Globus pallidus (tissue), 1 donor: ENCODE results near the gene DAW1.
"Not testable (repeated sequence)": the region's sequence is repeated elsewhere in the genome, so short reads cannot be mapped to it uniquely, and the experiment has no call there.

Experiments
- DNase-seq: peaks from one replicate; pipeline ENCODE4 v3.0.0-alpha.2; 2015; ENCODE audit warnings: low spot score

The DAW1 gene, protein sequence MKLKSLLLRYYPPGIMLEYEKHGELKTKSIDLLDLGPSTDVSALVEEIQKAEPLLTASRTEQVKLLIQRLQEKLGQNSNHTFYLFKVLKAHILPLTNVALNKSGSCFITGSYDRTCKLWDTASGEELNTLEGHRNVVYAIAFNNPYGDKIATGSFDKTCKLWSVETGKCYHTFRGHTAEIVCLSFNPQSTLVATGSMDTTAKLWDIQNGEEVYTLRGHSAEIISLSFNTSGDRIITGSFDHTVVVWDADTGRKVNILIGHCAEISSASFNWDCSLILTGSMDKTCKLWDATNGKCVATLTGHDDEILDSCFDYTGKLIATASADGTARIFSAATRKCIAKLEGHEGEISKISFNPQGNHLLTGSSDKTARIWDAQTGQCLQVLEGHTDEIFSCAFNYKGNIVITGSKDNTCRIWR

DNA sequence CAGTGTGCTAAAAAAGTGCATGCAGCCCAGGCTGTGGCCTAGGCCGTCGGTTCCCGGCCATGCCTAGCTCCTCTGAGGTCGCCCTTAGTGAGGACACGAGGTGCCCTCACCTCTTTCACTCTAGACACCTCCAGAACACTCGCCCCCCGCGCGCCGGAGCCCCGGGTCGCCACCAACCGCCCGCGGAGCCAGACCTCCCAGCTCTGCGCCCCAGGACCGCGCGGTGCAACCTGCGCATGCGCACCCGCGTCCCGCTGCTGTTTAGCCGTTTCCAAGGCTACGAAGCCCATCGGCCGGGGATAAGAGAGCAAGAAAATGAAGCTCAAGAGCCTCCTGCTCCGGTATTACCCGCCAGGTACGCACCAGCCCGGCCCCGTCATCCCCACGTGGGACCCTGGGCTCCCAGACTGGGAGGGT lies at the start of gene DAW1:
DAW1 (plus strand) TSS at position 257 of the 417 bp plus-strand sequence; CDS start at position 316, 59 bp downstream.
- DNase-seq = no peak

DNA sequence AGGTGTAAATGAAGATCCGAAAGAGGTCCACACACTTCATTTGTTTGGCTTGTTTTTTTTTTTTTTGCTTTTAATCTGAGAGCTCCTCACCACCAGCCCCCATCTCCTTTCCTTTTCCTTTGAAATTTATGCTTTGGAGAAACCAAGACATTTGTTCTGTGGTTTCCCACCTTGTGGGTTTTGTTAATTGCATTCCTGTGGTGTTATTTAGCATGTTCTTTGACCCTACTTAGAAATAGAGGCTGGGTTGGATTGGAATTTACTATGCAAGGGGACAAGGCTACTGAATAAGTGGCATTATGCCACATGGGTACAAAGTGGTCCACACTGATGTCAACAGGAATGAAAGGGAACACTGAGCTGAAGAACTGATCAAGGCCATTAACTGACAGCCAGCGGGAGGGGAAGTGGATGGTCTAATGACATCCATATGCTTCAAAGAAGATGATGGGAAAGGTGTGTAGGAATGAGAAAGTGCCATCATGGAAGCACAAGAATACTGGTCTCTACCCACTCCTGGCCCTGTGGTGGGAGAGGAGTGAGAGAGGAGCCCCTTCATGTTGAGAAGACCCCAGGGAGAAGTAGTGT lies 48.9 kb upstream of the DAW1 start:
- no peak for DNase-seq

DNA sequence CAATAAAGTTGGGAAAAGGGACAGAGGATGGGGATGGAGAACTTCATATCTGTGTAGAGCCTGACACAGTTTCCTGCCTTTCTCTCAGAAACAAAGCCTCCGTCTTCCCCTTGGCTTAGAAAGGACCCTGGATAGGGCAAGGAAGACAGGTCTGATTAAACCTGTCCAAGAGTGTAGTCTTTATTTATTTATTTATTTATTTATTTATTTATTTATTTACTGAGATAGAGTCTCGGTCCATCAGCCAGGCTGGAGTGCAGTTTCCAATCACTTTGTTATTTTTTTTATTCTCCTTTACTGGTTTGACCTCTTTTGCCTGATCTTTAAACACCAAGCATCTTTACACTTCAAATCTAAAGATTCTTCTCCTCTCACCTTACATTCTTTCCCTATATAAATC lies 47.5 kb upstream of the DAW1 start:
- DNase-seq = no peak

DNA sequence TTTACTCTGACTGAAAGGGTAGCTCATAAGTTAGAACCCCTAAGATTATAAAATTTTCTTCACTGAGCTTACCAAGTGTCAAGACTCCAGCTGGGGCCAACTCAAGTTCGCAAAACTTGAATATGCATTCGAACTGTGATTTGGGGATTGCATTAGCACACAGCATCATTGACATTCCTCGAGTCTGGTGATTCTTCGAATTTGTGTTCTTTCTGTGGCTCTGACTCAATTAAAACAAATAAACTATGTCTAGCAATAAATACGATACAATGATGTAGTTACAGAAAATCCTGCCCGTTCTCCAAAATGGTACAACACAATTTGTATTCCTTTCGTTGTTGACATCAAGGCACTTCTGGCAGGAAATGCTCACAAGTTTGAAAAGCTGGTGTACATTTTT lies 46.7 kb upstream of the DAW1 start:
- DNase-seq = no peak

DNA sequence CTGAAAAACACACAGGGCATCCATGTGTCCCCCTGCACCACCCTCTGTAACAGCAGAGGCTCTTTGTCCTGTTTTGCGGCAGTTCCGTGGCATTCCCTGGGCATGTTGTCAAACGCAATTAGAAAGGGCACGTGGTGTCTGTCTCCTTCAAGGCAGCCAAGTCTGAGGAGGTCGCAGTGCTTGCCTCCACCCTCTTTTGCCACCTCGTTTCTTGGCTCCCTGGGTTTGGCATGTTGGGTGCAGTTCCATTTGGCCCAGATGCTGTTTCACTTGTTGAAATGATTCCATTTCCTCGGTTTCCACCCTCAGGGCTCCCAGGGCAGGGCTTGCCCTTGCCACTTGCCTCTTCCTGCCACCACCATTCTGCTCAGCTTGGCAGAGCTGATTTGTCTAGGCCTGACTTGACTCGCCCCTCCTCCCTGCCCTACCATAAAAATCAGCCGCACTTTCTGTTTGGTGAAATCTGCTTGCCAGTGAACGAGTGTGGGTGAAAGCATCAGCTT lies 45.4 kb upstream of the DAW1 start:
- DNase-seq = peak; percentile 47

DNA sequence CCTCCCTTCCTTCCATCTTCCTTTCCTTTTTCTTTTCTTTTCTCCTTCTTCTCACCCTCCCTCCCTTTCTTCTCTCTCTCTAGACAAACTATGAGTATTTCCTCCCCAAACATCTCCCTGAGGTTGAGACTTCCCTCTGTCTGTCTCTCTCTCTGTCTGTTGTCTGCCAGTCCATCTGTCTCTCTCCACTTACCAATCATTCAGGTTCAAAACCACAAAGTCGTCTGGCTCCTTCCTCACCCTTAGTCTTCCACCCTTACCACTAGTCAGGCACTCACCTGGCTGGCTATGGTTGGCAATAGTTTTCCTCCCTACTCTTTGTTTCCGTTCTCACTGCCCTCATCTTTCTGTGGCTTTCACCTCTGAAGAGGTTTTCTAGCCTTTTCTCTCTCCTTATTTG lies 44.9 kb upstream of the DAW1 start:
- DNase-seq = no peak

DNA sequence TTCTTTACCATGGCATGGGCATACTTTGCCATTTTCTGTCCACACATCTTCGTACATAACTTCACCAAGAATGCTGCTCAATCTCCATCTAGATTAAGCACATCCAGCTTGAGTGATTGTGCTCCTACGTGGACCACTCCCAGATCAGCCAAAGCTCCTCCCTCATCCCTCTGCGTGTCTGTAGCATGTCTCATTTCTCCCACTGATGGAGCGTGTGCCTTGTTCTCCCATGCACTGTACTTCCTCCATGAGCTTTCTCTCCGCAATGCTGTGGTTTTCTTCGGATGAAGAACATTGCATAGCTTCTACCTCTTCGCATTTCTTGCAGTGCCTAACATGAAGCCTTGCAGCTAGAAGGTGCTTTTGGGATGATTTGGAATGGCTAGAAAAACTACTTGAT lies 44.3 kb upstream of the DAW1 start:
- DNase-seq = no peak

DNA sequence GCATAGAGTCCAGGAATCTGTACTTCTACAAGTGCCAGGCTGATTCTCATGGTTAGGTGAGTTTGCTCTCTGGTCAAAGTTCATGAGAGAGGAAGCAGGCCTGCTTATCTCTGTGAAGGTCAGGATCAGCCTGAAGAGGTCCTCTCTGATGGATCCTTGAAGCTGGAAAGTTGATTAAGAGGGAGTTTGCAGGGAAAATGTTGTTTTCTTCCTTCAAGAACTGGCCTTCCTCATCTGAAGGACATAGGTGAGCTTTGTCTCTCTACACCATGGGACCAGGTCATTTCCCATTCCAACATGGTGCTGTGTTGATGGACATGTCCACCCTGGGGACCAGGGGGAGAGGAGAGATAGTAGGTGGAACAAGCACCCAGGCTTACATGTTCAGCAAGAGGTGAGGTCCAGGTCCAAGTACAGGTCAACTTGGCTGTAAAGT lies 42.9 kb upstream of the DAW1 start:
- DNase-seq = no peak

DNA sequence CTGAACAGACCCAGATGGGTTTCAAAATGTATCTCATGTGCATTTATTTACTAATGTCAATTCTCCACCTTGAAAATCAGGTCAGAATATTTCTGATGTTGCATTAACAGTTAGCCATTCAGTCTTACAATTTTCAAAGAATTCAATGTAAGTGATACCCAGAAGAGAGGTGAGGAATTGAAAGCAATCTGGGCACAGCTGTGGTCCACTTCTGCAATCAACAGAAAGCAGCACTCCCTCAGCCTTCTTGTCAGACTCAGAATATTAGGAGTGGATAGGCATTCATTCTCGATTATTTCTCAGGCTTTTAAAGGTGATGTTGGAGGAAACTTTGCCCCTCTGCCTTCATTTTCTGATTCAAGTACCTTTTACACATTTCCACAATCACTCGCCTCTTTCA lies 42.1 kb upstream of the DAW1 start:
- DNase-seq = no peak

DNA sequence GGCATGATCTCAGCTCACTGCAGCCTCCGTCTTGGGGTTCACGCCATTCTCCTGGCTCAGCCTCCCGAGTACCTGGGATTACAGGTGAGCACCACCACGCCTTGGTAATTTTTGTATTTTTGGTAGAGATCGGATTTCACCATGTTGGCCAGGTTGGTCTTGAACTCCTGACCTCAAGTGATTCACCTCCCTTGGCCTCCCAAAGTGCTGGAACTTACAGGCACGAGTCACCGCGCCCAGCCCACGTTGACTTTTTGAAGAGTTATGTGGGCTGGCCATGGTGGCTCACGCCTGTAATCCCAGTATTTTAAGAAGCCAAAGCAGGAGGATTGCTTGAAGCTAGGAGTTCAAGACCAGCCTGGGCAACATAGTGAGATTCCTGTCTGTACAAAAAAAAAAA lies 37.0 kb upstream of the DAW1 start:
- no peak for DNase-seq

DNA sequence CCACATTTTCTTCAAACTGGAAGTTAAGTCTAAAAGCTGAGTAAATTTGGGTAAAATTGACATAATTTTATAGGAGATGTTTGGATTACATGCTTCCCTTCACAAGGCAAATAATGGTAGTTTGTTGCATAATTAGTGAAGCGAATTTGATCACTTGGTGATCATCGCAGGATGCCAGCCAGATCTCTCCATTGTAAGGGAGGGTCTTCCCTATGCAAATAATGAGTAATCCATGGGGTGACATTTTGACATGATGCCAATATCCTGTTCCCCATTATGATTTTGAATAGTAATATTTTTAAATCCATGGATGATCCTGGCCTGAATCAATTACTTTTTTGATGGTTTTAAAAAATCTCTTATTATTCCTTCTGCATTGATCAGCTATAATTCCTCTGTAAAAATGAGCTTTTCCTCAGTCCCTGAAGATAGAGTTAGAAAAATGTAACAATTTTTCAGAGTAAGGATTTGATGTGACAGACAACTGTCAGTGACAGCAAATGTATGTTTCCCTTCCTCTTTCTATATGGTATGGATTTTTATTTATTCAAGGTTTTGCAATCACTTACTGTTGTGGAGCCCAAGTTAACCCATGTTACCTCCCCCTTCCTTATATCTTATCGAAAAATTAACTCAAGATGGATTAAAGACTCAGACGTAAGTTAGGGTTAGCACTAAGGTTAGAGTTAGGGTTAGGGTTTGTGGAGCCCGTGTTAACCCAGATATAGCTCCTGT lies 36.3 kb upstream of the DAW1 start:
- DNase-seq = no peak

DNA sequence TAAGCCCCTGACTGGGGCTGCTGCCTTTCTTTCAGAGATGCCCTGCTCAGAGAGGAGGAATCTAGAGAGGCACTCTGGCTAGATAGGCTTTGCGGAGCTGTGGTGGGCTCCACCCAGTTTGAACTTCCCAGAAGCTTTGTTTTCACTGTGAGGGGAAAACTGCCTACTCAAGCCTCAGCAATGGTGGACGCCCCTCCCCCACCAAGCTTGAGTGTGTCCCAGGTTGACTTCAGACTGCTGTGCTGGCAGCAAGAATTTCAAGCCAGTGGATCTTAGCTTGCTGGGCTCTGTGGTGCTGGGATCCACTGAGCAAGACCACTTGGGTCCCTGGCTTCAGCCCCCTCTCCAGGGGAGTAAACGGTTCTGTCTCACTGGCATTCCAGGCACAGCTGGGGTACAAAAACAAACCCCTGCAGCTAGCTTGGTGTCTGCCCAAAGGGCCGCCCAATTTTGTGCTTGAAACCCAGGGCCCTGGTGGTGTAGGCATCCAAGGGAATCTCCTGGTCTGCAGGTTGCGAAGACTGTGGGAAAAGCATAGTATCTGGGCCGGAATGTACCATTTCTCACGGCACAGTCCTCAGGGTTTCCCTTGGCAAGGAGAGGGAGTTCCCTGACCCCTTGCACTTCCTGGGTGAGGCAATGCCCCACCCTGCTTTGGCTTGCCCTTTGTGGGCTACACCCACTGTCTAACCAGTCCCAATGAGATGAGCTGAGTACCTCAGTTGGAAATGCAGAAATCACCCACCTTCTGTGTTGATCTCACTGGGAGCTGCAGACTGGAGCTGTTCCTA lies 31.9 kb upstream of the DAW1 start:
- not testable (repeated sequence) for DNase-seq

DNA sequence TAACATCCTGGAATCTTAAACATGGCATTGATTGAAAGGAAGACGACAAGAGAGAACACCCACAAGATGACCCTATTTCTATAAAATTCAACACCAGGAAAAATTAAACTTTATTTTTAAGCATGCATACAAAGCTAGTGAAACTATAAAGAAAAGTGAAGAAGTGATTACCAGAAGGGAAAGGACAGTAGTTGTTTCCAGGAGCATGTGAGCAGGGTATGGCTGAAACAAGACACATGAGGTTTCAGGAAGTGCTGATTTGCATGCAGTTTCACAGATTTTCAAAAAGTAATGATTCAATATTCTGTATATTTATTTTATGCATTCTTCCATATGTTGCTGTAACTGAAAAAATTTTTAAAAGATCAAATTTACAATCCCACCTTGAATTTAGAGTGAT lies 24.6 kb upstream of the DAW1 start:
- no peak for DNase-seq

DNA sequence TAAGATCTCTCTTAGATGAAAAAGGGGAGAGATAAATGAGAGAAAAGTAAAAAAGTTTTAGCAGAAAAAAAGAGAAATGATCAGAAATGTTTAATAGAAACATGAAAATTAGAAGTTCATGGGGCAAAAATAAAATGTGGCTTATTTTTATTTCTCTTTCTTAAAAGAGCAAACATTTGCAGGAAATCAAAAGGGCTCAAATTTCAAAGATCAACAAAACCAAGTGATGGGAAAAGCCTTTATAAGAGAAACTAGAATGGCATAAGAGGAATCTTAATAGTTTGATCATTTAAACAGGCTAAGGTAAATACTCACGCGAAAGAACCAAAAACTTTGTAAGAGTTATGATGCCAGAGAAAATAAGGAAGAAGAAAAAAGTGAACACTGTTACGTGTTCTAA lies 23.3 kb upstream of the DAW1 start:
- DNase-seq = no peak

DNA sequence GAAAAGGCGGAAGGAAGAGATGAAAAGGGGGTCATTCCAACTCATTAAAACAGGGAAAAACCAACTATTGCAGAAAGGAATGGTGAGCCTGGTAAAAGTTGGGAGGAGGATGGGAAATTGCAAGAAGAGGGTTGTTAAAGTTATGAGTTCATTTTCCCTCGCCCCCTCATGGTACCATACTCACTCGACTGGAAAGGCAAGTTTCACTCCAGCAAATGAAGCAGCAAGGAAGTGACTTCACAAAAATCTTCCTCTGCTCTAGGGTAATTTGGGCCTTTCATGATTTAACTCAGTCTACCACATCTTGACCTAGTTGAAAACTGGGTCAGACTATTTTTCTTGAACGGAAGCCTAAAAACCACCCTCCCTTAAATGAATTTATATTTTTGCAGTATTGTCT lies 22.8 kb upstream of the DAW1 start:
- DNase-seq = no peak

DNA sequence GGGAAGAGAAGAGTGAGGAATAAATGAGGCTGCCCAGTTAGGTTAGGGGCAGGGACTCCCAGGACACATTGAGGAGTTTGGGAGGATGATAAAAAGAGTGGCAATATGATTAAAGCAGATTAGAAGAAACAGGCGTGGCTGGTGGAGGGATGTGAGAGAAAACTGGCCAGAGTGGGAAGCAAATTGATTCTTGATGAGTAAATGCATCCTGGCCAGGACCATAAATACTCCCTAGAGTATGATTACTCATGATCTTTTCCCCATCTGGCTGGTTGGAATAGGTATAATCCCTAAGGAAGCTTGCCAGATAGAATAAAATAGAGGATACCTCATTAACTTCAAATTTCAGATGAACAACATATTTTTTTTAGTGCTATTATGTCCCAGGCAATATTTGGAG lies 21.5 kb upstream of the DAW1 start:
- DNase-seq = no peak

DNA sequence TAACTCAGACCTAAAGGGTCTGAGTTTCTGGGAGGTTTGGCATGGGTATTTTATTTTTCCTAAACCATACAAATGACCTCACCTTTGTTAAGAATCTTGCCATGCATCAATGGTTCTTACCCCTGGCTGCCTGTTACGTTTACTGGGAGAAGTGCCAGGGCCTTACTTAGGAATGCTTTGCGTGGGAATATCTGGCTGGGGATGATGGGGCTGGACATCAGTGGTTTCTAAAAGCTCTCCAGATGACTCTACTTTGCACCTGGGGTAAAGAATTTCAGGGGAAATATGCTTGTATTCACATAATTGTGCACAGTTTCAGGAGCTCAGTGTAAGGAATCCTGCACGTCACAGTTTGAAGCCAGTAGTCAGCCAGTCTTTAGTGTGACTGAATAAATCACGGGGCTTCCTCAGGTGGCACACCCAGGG lies 18.2 kb upstream of the DAW1 start:
- DNase-seq = no peak

DNA sequence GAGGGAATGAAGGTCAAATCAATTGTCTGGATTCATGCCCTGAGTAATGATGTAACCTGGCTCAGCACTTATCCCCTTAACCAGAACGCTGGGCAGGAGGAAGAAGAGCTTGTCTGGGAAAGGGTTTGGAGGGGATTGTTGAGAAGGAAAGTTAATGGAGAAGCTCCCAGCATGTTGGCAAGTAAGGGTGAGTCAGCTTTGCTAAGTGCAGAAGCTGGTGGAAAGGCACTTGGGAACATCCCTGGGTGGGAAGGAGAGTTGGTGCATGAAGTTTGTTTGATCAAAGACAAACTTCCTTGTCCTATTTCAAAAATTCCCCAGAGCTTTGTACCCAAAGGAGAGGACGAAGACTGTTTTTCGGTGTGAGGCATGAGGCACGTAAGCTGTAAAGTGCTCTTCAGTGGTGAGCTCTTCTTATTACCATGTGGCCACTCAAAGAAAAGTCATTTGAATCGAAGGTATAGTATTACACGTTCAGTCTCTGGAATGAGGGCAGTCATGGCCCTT lies 17.6 kb upstream of the DAW1 start:
- DNase-seq = no peak

DNA sequence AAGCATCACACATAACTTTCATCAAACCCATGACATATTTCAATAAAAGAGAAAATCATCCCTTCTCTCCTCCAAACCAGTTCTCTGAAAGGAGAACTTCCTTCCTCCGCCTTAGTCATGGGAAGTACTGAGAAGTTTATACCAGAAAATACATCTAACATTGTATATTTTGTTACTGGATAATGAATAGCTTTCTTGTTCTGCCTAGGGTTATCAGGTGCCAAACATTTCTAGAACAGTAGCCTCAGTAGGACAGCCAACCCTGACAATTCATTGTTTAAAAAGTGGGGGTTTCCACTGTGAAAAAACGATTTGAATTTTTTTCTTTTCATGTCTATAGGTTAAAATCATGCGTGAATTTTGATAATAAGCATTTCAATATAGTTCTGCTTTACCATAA lies 16.0 kb upstream of the DAW1 start:
- peak; percentile 31 for DNase-seq

DNA sequence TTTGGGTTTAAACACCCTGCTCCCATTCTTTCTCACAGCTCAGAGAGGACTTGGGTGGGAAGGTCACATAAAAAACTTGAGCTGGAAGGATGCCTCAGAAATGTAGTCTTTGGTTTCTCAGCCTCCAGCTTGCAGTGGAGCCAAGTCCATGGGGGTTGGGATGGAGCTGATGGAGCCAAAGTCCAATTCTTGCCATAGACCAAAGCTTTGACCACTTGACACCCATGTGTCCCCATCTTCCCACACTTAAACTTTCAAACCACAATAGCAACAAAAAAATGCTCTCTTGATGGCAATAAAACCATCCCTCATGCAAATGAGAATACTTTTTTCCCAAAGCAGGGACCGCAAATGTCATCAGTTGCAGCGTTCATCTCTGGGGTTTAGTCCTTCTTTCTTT lies 14.7 kb upstream of the DAW1 start:
- DNase-seq = no peak

DNA sequence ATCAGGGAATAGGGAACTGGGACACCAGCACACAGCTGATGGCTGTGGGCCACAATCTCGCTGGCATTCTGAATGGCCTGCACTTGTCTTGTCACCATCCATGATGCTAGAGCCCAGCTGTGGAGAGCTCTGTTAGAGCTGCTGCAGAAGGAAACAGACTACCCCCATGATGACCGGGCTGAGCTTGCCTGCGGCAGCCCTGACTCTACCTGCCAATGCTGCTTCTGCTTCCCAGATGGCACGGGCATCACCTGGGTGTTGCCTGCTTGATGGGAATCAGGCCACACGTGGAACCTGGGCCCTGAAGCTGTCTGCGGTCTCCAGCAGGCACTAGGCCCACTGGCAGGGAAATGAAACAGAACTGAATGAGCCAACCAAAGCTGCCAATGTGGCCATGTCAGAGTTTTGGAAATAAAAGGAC lies 11.2 kb upstream of the DAW1 start:
- peak; percentile 73 for DNase-seq

DNA sequence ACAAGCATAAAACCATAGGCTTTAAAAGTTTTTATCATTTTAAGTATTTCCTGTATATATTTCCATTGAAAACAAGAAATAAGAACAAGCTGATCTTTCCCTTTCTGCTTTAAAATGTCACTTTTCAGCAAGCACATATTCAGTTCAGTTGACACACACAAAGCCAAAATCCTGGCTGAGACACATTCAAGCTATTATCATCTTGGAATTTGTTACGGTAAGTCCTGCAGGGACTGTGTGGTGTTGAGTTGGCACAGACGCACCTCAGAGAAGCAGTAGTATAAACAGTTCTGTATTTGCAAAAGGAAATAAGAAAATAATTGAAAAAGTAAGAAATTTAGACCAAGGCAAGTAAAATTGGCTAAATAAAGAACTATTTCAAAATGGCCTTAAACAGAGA lies 10.4 kb upstream of the DAW1 start:
- DNase-seq = no peak
